Progenitor cell of endocrine pancreas (in vitro differentiated cells): ENCODE data around the gene SLC17A8. TPM values are rescaled to one million over a fixed set of nuclear protein-coding genes. Genes with fewer than 3 reads are reported as not detected.

ENCODE experiments used
- DNase-seq: peaks from one replicate; pipeline ENCODE4 v3.0.0; 2021; ENCODE audit warnings: low spot score; ENCODE audit not compliant: unreplicated experiment
- H3K27ac Mint-ChIP-seq: 2 replicates; pipeline ENCODE4 v1.8.0; 2021; ENCODE audit warnings: mild to moderate bottlenecking, moderate library complexity, mixed read lengths
- H3K27me3 Mint-ChIP-seq: 2 replicates; pipeline ENCODE4 v1.8.0; 2021; ENCODE audit warnings: mixed read lengths
- H3K36me3 Mint-ChIP-seq: 2 replicates; pipeline ENCODE4 v1.8.0; 2022; ENCODE audit warnings: mixed read lengths; ENCODE audit not compliant: insufficient read depth
- H3K4me1 Mint-ChIP-seq: 2 replicates; pipeline ENCODE4 v1.8.0; 2021; ENCODE audit warnings: low read depth, mixed read lengths
- H3K4me3 Mint-ChIP-seq: 2 replicates; pipeline ENCODE4 v1.8.0; 2021; ENCODE audit warnings: low read depth, mild to moderate bottlenecking, moderate library complexity, mixed read lengths
- H3K9me3 Mint-ChIP-seq: 2 replicates; pipeline ENCODE4 v1.8.0; 2021; ENCODE audit warnings: low read depth, mixed read lengths
- CTCF ChIP-seq: fragments of 200-600 bp; sonication (generic); IDR thresholded peaks from one replicate; pipeline ENCODE4 v1.5.0; 2021; ENCODE audit warnings: antibody characterized with exemption, mild to moderate bottlenecking; ENCODE audit not compliant: unreplicated experiment
- total RNA-seq: library from RNA; stranded (reverse); gene quantifications from 2 replicates; pipeline ENCODE4 v1.2.1, GENCODE V29; 2021

Gene SLC17A8
- total RNA-seq, 1 donor from 2014 or later = 1.5 TPM

- Mint-ChIP-seq H3K4me3 (no peak overlapping the region), H3K27ac (no peak overlapping the region), H3K36me3 (no peaks in the 10 kb centered on the region)
These were observed 2.4 kb downstream of the SLC17A8 start for GRCh38 chr12:100359248-100359647.

GRCh38 chr12:100359822-100360221, 2.9 kb downstream of the SLC17A8 start:
- Mint-ChIP-seq H3K27ac (no peak overlapping the region), H3K9me3 (no peaks in the 10 kb centered on the region), H3K27me3 (peaks cover 22% of the 10 kb centered on the region), H3K4me1 (peaks cover 16% of the 10 kb centered on the region), H3K4me3 (no peak overlapping the region), H3K36me3 (no peaks in the 10 kb centered on the region)
- DNase-seq = no peak
- TF ChIP-seq CTCF = no peak

More at GRCh38 chr12:100359248-100359647, 2.4 kb downstream of the SLC17A8 start:
- TF ChIP-seq CTCF = no peak
- no peaks in the 10 kb centered on the region for H3K9me3 Mint-ChIP-seq
- no peak for DNase-seq
- H3K27me3 Mint-ChIP-seq = peaks cover 21% of the 10 kb centered on the region
- peaks cover 16% of the 10 kb centered on the region for H3K4me1 Mint-ChIP-seq

GRCh38 chr12:100360450-100360849, 3.6 kb downstream of the SLC17A8 start:
- Mint-ChIP-seq H3K27me3 (peaks cover 19% of the 10 kb centered on the region), H3K4me3 (no peak overlapping the region), H3K9me3 (no peaks in the 10 kb centered on the region), H3K36me3 (no peaks in the 10 kb centered on the region), H3K27ac (peak overlapping the region; percentile 53), H3K4me1 (peaks cover 16% of the 10 kb centered on the region)
- DNase-seq = no peak
- no peak for TF ChIP-seq CTCF

GRCh38 chr12:100364324-100364723, 7.5 kb downstream of the SLC17A8 start:
- peaks cover 7% of the 10 kb centered on the region for H3K4me1 Mint-ChIP-seq
- no peak overlapping the region for H3K27ac Mint-ChIP-seq
- no peaks in the 10 kb centered on the region for H3K9me3 Mint-ChIP-seq
- DNase-seq = no peak
- no peak for TF ChIP-seq CTCF
- H3K36me3 Mint-ChIP-seq = no peaks in the 10 kb centered on the region
- no peak overlapping the region for H3K4me3 Mint-ChIP-seq
- peaks cover 9% of the 10 kb centered on the region for H3K27me3 Mint-ChIP-seq

GRCh38 chr12:100365411-100365810, 8.5 kb downstream of the SLC17A8 start:
- Mint-ChIP-seq H3K36me3 (no peaks in the 10 kb centered on the region), H3K9me3 (peaks cover 4% of the 10 kb centered on the region), H3K4me1 (no peaks in the 10 kb centered on the region), H3K27me3 (peaks cover 9% of the 10 kb centered on the region), H3K4me3 (no peak overlapping the region), H3K27ac (no peak overlapping the region)
- TF ChIP-seq CTCF = no peak
- DNase-seq = no peak
